ENCODE data around the gene GRB10. TPM values are rescaled to one million over a fixed set of nuclear protein-coding genes. Genes with fewer than 3 reads are reported as not detected.

Gene GRB10
- polyA plus RNA-seq, 1 donor from 2014 or later: 78.4 TPM

DNA sequence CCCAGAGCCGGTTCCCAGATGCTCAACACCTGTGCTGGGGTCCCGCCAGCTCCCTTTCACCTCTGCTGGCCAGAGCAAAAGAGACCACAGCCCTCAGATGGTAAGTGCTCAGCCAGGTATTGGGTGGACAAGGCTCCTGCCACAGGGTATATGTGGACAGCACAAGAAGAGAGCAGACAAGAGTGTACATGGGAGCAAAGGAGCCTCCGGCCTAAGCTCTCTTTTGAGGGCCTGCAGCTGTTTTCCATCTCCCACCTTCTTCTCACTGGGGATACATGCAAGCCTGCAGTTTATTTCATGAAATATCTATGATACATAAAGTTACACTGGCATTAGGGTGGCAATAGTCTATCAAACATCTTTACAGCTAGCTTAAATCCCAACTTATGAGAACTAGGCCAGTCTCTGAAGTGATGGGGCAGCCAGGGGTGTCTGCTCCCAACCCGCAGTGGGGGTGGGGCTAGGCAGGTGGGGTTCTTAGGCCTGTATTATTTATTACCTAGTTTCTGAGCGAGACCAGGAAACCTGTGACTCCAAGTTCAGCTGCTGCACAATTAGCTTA lies 167.1 kb downstream of the GRB10 start:
- Histone ChIP-seq H3K4me3 (ENCODE audit: low read length) (no peak overlapping the region), H4K20me1 (ENCODE audit: insufficient read depth) (no peaks in the 10 kb centered on the region), H3K27ac (ENCODE audit: low read length) (no peak overlapping the region), H3K9me3 (ENCODE audit: low read length) (no peaks in the 10 kb centered on the region), H3K27me3 (ENCODE audit: insufficient read depth, low read depth, low read length) (no peaks in the 10 kb centered on the region), H3K4me2 (ENCODE audit: low read length) (no peak overlapping the region), H3K79me2 (replicated peaks; ENCODE audit: insufficient read depth, low read length) (no peaks in the 10 kb centered on the region), H2AFZ (ENCODE audit: low read depth, low read length) (no peak overlapping the region), H3K36me3 (ENCODE audit: insufficient read depth, low read length) (peaks cover 6% of the 10 kb centered on the region), H3K9ac (ENCODE audit: low read length) (no peak overlapping the region), H3F3A (ENCODE audit: insufficient read depth, low read length, poor library complexity, severe bottlenecking) (no peaks in the 10 kb centered on the region), H3K9me2 (ENCODE audit: insufficient read depth, low read length) (no peaks in the 10 kb centered on the region)
- TF ChIP-seq, protein P1, sequence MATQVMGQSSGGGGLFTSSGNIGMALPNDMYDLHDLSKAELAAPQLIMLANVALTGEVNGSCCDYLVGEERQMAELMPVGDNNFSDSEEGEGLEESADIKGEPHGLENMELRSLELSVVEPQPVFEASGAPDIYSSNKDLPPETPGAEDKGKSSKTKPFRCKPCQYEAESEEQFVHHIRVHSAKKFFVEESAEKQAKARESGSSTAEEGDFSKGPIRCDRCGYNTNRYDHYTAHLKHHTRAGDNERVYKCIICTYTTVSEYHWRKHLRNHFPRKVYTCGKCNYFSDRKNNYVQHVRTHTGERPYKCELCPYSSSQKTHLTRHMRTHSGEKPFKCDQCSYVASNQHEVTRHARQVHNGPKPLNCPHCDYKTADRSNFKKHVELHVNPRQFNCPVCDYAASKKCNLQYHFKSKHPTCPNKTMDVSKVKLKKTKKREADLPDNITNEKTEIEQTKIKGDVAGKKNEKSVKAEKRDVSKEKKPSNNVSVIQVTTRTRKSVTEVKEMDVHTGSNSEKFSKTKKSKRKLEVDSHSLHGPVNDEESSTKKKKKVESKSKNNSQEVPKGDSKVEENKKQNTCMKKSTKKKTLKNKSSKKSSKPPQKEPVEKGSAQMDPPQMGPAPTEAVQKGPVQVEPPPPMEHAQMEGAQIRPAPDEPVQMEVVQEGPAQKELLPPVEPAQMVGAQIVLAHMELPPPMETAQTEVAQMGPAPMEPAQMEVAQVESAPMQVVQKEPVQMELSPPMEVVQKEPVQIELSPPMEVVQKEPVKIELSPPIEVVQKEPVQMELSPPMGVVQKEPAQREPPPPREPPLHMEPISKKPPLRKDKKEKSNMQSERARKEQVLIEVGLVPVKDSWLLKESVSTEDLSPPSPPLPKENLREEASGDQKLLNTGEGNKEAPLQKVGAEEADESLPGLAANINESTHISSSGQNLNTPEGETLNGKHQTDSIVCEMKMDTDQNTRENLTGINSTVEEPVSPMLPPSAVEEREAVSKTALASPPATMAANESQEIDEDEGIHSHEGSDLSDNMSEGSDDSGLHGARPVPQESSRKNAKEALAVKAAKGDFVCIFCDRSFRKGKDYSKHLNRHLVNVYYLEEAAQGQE (IDR thresholded peaks at IDR 0.05; ENCODE audit: borderline replicate concordance): no peak
- TF ChIP-seq SMC3 (conservative IDR thresholded peaks at IDR 0.05; ENCODE audit: poor library complexity) (no peak), MXI1 (conservative IDR thresholded peaks at IDR 0.05; ENCODE audit: poor library complexity, severe bottlenecking) (no peak), TAF1 (IDR thresholded peaks at IDR 0.05; ENCODE audit: low read depth) (no peak), POLR2AphosphoS5 (IDR thresholded peaks at IDR 0.05) (no peak), EP300 (conservative IDR thresholded peaks at IDR 0.05; ENCODE audit: poor library complexity, severe bottlenecking) (no peak), RAD21 (conservative IDR thresholded peaks at IDR 0.05) (no peak), EZH2 (IDR thresholded peaks at IDR 0.05; ENCODE audit: borderline replicate concordance, insufficient read depth, low read length, poor library complexity, severe bottlenecking) (no peak)
- TF ChIP-seq, protein P2, sequence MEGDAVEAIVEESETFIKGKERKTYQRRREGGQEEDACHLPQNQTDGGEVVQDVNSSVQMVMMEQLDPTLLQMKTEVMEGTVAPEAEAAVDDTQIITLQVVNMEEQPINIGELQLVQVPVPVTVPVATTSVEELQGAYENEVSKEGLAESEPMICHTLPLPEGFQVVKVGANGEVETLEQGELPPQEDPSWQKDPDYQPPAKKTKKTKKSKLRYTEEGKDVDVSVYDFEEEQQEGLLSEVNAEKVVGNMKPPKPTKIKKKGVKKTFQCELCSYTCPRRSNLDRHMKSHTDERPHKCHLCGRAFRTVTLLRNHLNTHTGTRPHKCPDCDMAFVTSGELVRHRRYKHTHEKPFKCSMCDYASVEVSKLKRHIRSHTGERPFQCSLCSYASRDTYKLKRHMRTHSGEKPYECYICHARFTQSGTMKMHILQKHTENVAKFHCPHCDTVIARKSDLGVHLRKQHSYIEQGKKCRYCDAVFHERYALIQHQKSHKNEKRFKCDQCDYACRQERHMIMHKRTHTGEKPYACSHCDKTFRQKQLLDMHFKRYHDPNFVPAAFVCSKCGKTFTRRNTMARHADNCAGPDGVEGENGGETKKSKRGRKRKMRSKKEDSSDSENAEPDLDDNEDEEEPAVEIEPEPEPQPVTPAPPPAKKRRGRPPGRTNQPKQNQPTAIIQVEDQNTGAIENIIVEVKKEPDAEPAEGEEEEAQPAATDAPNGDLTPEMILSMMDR (IDR thresholded peaks at IDR 0.05; ENCODE audit: poor library complexity, severe bottlenecking): no peak

DNA sequence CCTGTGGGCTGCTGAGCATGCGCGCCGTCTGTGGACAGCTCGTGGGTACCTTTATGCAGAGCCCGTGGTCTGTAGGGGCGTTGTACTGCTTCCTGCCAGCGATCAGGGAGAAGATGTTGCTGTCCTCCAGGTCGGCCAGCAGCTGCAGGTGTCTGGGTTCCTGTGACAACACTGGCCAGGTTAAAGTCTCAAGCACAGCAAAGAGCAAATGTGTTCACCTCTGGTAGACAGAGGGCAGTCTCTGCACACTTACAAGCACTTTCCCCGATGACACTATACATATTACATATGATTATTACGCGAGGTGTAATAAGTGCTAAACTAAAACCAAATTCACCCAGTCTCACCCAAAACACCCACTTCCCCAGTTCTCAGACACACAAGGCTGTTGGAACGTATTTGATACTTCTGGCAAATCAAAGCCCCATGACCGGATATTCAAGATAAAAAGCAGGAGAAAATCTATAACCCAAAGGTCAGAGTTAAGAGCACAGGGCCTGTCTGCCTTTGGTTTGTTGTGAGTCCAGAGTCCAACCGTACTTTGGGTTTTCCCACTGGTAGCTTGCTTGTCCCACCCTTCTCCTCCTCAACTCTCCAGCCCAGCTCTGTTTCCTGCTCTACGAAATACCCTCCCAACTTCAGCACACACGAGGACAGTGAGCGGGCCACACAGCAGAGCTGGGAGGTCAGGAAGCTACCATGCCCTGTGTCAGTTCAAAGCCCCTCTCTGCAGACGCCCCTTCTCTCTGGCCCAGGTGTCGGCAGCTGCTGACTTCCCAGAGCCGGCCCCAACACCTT lies 167.8 kb downstream of the GRB10 start:
- Histone ChIP-seq H2AFZ (ENCODE audit: low read depth, low read length) (no peak overlapping the region), H3K27me3 (ENCODE audit: insufficient read depth, low read depth, low read length) (no peaks in the 10 kb centered on the region), H3K79me2 (replicated peaks; ENCODE audit: insufficient read depth, low read length) (no peaks in the 10 kb centered on the region), H3K4me2 (ENCODE audit: low read length) (no peak overlapping the region), H3K36me3 (ENCODE audit: insufficient read depth, low read length) (peaks cover 6% of the 10 kb centered on the region), H3K9ac (ENCODE audit: low read length) (no peak overlapping the region), H3K27ac (ENCODE audit: low read length) (no peak overlapping the region), H3K9me3 (ENCODE audit: low read length) (no peaks in the 10 kb centered on the region), H3K9me2 (ENCODE audit: insufficient read depth, low read length) (no peaks in the 10 kb centered on the region), H3K4me3 (ENCODE audit: low read length) (no peak overlapping the region), H4K20me1 (ENCODE audit: insufficient read depth) (no peaks in the 10 kb centered on the region), H3F3A (ENCODE audit: insufficient read depth, low read length, poor library complexity, severe bottlenecking) (no peaks in the 10 kb centered on the region)
- peak; percentile 43 for TF ChIP-seq RAD21 (conservative IDR thresholded peaks at IDR 0.05)
- TF ChIP-seq MXI1 (conservative IDR thresholded peaks at IDR 0.05; ENCODE audit: poor library complexity, severe bottlenecking): no peak
- no peak for TF ChIP-seq POLR2AphosphoS5 (IDR thresholded peaks at IDR 0.05)
- TF ChIP-seq, protein P1 (IDR thresholded peaks at IDR 0.05; ENCODE audit: borderline replicate concordance): no peak
- TF ChIP-seq, protein P2 (IDR thresholded peaks at IDR 0.05; ENCODE audit: poor library complexity, severe bottlenecking): peak; percentile 41
- TF ChIP-seq SMC3 (conservative IDR thresholded peaks at IDR 0.05; ENCODE audit: poor library complexity): peak; percentile 43
- no peak for TF ChIP-seq EZH2 (IDR thresholded peaks at IDR 0.05; ENCODE audit: borderline replicate concordance, insufficient read depth, low read length, poor library complexity, severe bottlenecking)
- no peak for TF ChIP-seq EP300 (conservative IDR thresholded peaks at IDR 0.05; ENCODE audit: poor library complexity, severe bottlenecking)
- TF ChIP-seq TAF1 (IDR thresholded peaks at IDR 0.05; ENCODE audit: low read depth): no peak
